GM18858 (cell line): Measurements from ENCODE around the gene KMT2D.
A peak's percentile ranks its signal among the peaks of the same experiment; 100 is the strongest.
"Not testable (repeated sequence)": the region's sequence is repeated elsewhere in the genome, so short reads cannot be mapped to it uniquely, and the experiment has no call there.

Experiments
- ATAC-seq: cut with Tn5 transposase; IDR thresholded peaks from one replicate; pipeline ENCODE4 v1.9.1; 2021; ENCODE audit not compliant: unreplicated experiment

KMT2D gene

DNA sequence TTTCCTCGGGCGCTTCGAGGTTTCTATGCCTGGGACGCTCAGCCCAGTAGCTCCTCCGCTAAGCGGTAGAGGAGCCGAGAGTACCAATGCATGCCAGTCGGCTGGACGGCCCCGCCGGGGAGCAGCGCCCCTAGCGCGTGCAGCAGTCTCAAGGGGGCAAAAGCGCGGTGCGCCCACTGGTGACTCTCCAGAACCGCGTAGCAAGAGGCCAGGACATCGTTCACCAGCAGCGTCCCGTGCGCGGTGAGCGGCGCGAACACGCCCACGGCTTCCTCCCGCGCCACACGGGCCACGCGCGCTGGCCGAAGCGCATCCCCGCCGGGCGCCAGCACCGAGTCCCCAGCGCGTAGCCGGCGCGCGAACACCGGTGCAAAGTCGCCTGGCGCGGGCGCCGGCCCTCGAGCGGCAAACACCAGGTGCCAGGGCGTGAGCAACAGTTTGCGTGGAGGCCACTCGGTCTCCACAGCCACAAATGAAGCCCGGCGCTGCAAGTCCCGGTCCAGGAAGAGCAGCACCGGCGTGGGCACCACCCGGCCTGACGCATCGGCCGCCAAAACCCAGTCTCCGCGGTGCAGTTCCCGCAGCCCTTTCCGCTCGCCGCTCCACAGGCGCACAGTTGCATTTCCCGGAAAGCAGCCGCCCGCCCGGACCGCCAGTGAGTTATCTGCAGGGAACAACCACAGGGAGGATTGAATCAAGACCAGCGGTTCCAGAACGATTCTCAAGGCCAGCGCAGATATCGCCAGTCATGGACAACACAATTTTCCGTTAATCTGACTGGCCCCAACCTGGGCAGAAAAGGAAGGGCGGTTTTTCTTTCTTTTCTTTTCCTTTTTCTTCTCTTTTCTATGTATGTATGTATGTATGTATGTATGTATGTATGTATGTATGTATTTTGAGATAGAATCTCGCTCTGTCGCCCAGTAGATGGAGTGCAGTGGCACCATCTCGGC, 29.5 kb upstream of the KMT2D start:
- no peak for ATAC-seq

DNA sequence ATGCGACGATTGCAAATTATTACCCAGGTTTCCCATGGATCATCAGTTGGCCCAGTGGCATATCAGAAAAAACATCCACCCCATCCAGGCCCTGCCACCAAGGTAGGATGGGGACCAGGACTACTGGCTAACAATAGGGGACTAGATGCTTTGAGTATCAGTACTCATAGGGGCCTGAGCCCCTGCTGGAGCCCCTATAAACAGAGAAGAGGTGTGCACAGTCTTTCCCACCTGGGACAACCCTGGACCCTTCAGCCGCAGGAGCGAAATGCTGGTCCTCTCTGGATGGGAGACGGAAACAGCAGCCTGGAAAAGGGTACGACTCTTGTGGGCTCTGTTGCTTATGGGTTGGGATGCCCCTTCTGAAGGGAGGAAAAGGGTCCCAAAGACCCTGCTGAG, 28.3 kb upstream of the KMT2D start:
- no peak for ATAC-seq

DNA sequence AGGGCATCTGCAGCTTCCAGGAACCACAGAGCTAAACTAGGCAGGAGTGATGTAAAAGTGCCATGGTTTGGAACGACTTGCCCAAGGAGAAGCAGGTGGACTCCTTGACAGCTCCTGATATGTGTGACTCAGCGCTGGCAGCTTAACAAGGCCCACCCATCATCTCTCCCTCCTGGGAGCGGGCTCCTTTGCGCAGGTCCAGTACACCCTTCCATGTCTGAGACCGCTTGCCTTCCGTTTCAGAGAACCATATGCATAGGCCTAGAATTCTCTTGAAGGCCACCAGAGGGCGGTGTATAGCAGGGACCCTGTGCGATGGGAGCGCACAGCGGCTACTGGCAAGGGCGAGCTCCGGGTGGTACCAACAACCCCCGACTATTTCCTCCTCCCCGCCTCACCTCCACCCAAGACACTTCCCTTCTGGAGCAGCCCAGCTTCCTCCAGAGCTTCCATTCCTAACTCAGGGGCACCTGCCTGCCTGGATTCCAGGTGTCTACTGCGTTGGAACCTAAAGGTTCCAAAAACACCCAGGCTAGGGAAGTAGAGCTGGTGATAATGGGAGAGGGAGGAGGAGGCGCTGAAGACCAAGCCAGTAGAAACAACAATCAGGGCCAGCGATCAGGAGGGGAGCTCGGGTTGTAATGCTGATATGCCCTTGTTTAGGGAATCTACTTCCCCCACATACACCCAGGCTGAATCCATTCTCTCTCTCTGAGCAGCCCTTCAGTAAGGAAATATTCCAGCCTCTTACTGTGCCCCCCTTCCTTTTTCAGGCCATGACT, 27.7 kb upstream of the KMT2D start:
- ATAC-seq = peak; percentile 70

DNA sequence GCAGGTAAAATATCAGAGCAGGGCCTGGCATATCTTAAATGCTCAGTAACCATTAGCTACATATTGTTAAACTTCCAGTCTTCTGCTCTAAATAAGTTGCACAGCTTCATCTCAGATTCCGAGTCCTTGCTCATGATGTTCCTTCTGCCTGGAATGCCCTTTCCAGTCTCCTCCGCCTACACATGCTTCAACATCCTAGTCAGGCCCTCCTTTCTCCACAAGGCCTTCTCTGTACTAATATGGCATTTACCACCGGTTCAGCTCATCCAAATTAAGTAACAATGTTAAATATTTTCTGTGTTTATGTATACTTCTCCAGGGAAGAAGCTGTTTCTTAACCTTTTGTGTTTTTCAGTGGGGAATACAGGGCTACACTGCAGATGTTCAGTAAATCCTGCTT, 25.5 kb upstream of the KMT2D start:
- ATAC-seq = no peak

DNA sequence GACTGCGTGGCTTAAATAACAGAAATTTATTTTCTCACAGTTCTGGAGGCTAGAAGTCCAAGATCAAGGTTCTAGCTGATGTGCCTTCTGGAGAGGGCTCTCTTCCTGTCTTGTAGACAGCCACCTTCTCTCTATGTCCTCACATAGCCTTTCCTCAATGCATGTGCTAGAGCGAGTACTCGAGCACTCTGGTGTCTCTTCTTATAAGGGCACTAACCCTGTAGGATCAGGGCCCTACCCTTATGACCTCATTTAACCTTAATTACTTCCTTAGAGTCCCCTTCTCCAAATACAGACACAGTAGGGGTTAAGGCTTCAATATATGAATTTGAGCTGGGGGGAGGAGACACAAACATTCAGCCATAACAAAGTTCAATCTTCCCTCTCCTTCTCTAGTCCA, 23.8 kb upstream of the KMT2D start:
- ATAC-seq = no peak

DNA sequence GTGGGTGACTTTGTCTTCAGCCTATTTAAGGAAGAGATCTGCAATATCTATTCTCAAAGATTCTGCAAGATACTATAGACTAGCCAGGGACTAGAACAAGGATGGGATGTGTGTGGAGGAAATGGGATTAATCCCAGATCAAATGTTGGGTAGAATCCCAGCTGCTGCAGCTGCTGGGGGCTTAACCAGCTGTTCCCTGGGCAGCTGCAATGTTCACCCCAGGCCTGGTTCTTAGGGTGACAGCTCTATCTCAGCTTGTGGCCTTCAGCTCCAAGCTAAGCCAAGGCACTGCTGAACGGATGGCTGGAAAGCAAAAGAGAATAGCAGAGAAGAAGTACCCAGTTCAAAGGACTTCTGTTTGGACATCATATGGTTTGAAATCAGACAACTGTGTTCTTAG, 19.2 kb upstream of the KMT2D start:
- ATAC-seq = no peak

DNA sequence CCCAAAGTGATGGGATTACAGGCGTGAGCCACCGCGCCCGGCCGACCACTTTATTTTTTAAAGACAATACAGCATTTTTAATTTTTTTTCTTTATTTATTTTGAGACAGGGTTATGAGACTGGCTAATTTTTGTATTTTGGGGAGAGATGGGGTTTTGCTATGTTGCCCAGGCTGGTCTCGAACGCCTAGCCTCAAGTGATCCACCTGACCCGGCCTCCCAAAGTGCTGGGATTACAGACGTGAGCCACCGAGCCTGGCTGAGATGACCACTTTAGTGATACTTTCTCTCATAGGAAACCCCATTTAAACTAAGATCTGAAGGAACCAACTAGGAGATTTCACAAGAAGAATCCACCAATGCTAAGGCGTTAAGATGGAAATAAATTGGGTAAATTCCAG, 10.4 kb upstream of the KMT2D start:
- no peak for ATAC-seq

DNA sequence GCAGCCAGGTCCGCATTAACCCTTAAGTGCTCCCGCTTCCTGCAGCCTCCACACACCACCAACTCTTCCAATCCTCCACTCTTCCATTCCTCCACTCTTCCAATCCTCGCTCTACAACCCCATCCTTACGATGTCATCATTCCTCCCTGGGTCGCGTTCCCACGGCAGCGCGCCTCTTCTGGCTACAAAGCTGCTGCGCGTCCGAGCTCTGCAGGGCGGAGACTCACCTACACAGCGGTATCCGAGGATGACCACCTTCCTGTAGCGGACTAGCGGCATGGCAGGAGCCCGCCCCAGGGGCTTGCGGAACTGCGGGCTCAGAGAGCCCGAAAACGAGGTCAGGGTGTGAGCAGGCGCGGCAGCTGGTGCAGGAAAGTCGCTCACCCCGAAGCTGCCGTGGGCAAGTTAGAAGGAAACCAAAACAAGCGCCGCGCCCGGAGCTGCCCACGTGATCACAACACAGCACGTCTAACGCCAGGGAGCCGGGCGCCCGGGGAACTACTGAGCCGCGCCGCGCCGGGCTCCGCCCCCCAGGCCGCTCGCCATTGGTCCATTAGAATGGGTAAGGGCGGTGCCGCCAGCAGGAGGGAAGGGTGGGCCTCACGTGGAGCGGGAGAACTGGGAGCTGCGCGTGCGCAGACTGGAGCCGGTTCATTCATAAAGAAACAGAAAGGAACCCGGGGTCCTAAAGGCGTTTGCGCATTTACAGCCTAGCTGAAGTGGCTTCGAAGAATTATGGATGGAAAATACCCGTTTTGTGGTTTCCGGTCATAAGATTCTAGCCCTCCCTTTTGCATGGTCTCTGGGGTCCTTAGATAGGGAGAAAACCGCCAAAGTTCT, 9.1 kb upstream of the KMT2D start, which contains the start of gene RHEBL1:
Gene RHEBL1, minus strand, starts transcription at position 473 of the 840 bp plus-strand sequence. Its CDS starts 194 bp downstream, at position 279.
- peak; percentile 91 for ATAC-seq

DNA sequence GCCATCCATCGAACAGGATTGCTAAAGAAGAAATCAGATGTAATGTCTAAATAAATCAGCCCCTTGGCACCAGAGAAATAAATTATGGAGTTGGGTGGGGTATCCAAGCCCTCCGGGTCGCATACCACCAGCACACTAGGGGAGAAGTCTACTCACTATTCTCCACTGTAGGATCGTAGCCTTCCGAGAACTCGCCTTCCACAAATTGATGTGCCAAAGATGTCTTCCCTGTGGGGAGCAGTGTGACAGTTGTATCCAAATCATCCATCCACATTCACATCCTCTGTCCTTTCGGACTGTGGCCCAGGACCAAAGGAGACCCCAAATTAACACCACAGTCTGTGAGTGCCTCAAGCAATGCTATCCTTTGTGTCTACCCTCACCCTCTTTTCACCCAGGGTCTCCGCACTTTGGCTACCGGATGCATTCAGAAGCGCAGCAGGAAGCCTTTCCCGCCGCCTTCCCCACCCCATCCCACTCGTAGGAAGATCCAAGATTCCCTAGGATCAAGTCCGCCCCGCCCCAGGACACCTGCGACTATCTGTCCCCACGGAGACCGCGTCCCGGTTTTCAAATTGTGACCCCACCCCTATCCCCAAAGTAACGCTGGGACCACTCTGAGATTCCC, 8.4 kb upstream of the KMT2D start:
- no peak for ATAC-seq

DNA sequence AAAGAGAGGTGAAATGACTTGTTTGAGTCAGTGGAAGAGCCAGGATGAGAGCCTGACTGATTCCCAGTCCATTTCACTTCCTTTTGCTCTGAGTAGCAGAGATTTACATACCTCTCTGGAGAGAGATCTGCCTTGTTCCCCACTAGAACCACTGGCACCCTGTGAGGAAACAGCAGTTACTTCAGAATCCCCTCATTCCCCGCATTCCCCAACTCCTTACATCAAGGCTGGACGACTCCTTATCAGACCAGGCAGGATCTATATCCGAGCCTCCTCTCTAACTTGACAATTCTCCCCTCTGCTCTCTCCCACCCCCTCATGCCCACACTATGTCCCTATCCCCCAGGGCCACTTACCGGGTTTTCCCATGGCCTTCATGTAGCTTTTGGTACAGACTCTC, 5.5 kb upstream of the KMT2D start:
- no peak for ATAC-seq

DNA sequence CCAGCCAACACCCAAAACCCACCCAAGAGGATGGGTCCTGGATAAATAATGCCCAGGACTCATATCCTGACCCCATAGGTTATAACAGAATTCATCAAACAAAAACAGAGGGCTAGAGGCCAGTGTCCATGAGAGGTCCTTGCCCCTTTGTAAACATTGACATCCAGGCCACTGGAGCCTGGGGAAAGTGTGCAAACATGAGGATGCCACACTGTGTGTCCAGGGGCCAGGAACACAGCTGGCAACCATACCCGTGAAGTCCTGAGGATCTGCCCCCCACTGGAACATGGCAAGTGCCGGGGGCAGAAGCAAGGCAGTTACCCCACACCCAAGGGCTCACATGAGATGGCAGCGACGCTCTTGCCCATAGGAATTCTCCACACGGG, 4.2 kb upstream of the KMT2D start:
- ATAC-seq = no peak

DNA sequence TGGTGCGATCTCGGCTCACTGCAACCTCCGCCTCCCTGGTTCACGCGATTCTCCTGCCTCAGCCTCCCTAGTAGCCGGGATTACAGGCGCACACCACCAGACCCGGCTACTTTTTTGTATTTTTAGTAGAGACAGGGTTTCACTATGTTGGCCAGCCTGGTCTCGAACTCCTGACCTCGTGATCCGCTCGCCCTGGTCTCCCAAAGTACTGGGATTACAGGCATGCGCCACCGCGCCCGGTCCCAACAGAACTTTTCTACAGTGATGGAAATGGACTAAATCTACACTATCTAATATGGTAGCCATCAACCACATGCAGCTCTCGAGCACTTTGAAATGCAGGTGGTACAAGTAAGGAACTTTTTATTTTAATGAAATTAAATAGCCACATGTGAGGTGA, 1.3 kb upstream of the KMT2D start:
- ATAC-seq = not testable (repeated sequence)

DNA sequence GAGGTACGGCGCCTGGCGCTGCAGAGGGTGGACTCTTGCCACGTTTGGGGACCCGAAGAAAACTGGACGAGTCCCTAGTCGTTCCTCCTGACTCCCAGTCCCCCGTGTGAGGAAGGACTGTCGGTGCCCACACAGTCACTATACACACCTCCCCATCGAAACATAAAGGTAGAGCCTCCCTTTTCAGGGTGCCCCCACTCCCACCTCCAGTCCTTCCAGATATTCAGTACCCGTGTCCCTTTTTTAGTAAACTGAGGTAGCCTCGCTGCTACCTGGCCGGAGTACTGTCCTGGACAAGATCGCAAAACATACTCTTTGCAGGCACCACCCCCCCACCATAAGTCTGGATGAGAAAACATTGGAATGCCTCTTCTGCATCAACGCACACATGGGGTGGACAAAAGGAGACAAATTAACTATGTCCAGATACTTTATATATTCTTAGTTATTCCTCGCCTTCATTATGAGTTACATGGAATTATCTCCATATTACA, 610 bp upstream of the KMT2D start:
- no peak for ATAC-seq

DNA sequence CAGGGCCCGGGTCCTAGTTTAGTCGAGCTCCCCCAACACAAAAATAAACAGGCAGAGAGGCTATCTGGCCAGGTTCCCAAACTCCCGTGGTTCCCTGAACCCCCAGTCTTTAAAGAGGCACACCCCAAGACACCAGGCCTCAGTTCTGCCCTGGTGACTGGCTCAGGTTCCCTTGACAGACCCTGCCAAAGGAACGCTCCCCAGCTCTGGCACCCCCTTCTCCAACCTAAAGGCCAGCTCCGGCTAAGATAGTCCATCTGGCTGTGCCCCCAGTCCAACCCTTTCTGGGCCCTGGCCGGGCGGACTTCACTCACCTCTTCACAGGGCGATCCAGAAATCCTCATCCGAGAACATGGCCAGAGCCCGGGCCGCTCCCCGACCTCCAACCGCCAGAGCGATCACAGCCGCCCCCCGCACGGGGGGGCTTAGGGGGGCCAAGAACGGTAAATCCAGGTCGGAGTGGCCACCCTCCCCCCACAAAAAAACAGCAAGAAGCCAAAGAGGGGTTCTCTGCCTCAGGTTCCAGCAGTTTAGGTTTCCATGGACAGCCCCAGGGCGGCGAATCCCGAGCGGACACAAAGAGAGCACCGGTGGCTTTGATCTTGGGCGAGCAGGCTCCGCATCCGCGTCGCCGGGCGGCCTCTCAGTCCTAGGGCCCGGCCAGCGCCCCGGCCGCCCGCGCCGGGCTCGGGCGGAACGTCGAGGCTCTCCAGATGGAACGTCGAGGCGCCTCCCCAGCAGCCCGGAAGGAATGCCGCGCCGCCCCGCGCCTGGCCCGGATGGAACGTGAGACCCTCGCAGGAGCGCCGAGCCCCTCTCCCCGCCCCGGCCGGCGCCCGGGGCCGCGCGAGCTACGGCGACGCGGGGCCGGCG, 1.1 kb downstream of the KMT2D start:
- no peak for ATAC-seq

DNA sequence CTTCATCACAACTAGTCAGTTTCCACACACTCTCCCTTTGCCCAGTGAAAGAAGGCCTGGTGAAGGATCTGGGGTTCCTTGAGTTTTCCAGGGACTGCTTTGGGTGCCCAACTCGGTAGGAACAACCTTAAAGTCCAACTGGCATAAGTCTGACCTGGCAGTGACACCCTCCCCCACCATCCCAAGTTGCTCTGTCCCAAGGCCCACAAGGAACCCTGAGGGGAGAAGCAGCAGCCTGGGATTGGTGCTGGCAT, 1.6 kb downstream of the KMT2D start:
- ATAC-seq = no peak

DNA sequence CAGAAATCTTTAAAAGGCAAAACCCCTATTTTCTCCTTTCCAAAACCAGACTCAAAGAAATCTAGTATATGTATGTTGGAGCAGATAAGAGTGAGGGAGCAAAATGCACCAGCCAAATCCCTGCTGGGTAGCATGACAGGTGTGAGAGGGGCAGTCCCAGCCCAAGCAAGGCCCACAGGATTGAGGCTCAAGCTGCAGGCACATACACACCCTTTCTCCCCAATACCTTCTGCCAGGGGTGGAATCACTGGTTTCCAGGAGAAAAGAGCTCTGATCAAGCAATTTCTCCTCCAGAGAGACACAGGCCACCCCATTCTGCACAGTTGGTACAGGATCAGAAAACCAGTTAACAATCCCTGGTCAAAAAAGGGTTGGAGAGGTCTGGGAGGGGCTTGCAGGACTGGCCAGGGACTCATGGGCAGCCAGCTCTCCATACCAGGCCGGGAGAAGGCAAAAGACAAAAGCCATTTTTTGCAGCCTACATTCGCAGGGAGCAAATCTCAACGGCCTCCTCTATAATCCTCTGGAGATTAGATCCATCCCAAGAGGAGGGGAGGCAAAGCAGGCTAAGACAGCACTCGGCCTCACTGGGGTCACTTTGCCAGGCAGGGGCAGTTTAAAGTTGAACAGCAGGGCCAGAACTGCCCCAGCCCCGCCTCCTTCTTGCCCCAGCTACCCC, 2.1 kb downstream of the KMT2D start:
- ATAC-seq = no peak

DNA sequence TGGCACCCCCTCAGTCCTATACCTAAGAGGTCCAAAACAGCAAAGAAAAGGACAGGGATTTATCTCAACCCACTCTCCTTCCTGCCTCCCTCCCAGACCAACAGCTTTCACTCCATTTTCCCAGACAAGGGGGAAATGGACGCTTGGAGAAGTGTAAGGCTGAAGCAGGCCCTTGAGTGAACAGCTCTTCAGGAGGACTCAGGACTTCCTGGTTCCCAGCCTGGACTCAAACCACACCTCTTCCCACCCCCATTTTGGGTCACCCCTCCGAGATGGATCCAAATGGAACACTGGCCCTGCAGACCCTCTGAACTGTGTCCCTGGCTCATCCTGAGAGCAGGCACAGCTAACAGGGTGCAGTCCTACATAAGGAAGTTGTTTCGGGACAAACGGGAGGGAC, 2.7 kb downstream of the KMT2D start:
- no peak for ATAC-seq

DNA sequence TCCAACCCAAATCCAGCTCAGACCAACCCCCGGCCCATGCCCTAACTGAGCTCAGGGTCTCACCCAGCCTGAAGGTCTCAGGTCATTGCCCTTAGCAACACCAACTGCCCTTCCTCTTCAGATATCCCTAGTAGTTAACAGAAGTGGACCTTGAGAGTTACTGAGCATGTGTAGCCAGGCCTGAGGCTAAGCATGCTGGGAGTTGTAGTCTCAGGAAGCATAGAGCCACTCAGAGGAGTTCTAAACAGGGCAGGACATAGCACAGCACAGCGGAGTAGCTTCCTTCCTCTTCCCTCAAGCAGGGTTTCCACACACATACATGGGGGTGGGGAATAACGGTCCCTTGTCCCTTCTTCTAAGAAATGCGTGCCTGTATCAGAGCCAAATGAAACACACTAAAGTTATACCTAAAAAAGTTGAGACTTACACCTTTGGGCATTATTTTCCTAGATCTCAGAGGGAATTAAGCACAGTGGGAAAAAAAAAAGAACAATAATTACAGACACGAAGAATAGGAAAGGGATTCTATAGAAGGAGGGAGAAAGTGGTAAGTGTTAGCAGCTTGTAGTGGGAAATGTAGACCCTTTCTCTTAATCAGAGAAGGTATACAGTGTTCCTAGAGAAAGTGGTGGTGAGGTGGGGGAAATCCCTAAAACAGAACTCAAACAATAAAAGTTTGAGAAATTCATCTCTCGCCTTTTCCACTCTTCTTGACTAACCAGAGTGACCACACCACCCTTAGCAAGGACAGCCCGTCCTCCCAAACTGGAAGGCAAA, 4.4 kb downstream of the KMT2D start:
- peak; percentile 70 for ATAC-seq

DNA sequence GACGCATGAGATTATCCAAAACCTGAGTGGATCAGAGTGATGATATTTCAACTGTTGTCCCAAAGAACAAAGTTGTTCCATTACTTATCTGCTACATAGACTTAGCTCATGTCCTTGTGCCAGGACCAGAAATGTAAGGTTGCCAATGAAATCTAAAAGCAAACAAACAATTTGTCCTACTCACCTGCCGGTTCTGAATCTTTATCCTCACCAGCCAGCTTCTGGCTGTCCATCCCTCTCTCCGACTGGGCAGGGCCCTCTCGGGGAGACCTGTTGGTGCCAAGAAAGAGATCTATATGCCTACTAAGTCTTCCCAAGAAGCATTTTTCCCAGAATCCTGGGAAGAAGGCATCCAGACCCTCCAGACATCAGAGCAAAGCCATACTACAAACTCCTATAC, 5.5 kb downstream of the KMT2D start:
- ATAC-seq = no peak
